Uterus (tissue), 2 donors: ENCODE results near the gene LCN9.

ENCODE experiments used
- CTCF ChIP-seq, 4 experiments: fragments of 200-600 bp in 2 of 4; fragments of 450-650 bp in 2 of 4; sonication (generic) in 2 of 4; IDR thresholded peaks; one replicate each; pipeline ENCODE4 v1.5.1; 2016 to 2019; ENCODE audit warnings: antibody characterized with exemption in 4 of 4, mild to moderate bottlenecking in 2 of 4, moderate library complexity in 1 of 4
- POLR2A ChIP-seq, 2 donors: fragments of 450-650 bp; IDR thresholded peaks; one replicate each; pipeline ENCODE4 v1.6.1; 2016; ENCODE audit warnings: antibody characterized with exemption in 2 of 2, mild to moderate bottlenecking in 1 of 2, moderate library complexity in 1 of 2

GRCh38 chr9:135665795-135666189 lies 2.7 kb downstream of the LCN9 start:
- TF ChIP-seq CTCF (IDR thresholded peaks at IDR 0.05) = no peak
- no peak for TF ChIP-seq POLR2A (IDR thresholded peaks at IDR 0.05)
